Heart left ventricle (tissue), 16 donors: ENCODE data around the gene CFAP57. TPM values are rescaled to one million over a fixed set of nuclear protein-coding genes. Genes with fewer than 3 reads are reported as not detected.
A peak's percentile ranks its signal among the peaks of the same experiment; 100 is the strongest.

Experiments
- ATAC-seq, 4 donors: fragments of 200-7000 bp; cut with Tn5 transposase; one replicate each; pipeline ENCODE4 v1.9.1; 2020 to 2022; ENCODE audit warnings: moderate library complexity in 4 of 4, mild to moderate bottlenecking in 3 of 4, moderate number of reproducible peaks in 1 of 4
- DNase-seq, 5 donors: peaks; one replicate each; pipeline ENCODE4 v3.0.0-alpha.2; 2020
- H3K27ac ChIP-seq, 12 donors: fragments of 200-600 bp; sonication (generic) in 4 of 12; one replicate each; pipeline versions ENCODE4 v1.5.0 to v1.8.0; 2016 to 2022; ENCODE audit warnings: mild to moderate bottlenecking in 2 of 12
- H3K27me3 ChIP-seq, 9 donors: fragments of 200-600 bp; sonication (generic) in 2 of 9; one replicate each; pipeline versions ENCODE4 v1.5.1 to v1.8.0; 2016 to 2022; ENCODE audit warnings: mild to moderate bottlenecking in 3 of 9
- H3K36me3 ChIP-seq, 9 donors: fragments of 200-600 bp; sonication (generic) in 2 of 9; one replicate each; pipeline versions ENCODE4 v1.5.0 to v1.8.0; 2018 to 2022; ENCODE audit warnings: mild to moderate bottlenecking in 2 of 9
- H3K4me1 ChIP-seq, 12 donors: fragments of 200-600 bp; sonication (generic) in 4 of 12; one replicate each; pipeline versions ENCODE4 v1.5.0 to v1.8.0; 2016 to 2022; ENCODE audit warnings: mild to moderate bottlenecking in 3 of 12
- H3K4me3 ChIP-seq, 12 donors: fragments of 200-600 bp; sonication (generic) in 4 of 12; one replicate each; pipeline versions ENCODE4 v1.5.0 to v1.8.0; 2017 to 2022; ENCODE audit warnings: mild to moderate bottlenecking in 9 of 12, moderate library complexity in 4 of 12
- H3K9me3 ChIP-seq, 12 donors: fragments of 200-600 bp; sonication (generic) in 4 of 12; one replicate each; pipeline versions ENCODE4 v1.5.0 to v1.8.0; 2016 to 2022; ENCODE audit warnings: mild to moderate bottlenecking in 1 of 12
- POLR2A ChIP-seq, 2 donors: fragments of 450-650 bp; IDR thresholded peaks; one replicate each; pipeline ENCODE4 v1.6.1; 2017; ENCODE audit warnings: antibody characterized with exemption in 2 of 2, mild to moderate bottlenecking in 2 of 2, moderate library complexity in 2 of 2
- WGBS, 4 donors: extraction: QIAGEN DNeasy Blood & Tissue Kit in 2 of 4; methylation state at CpG; one replicate each; pipeline versions ENCODE4 v1.1.5 to v1.1.7; 2013 to 2018; 5-methylcytosine and 5-hydroxymethylcytosine counted together
- intact Hi-C, 10 donors: fragments of 100-400 bp; cut with DNase I; formaldehyde crosslinking; loops; one replicate each; pipeline versions ENCODE4 v1.11.1 to v1.14.2; 2022
- polyA plus RNA-seq, 2 donors: library from polyadenylated mRNA; stranded (reverse); fragments of 200-250 nt; gene quantifications; one replicate each; pipeline ENCODE4 v1.2.3, GENCODE V29; 2013
- total RNA-seq, 9 donors: library from RNA; depleted of rRNA in 2 of 9; stranded (reverse); fragments of >200 nt in 2 of 9; fragmentation: NEBNext Ultra II Directional in 3 of 9; extraction: Animal tissue kit (Norgen Biotek cat#: 25700) in 3 of 9; gene quantifications; one replicate each; pipeline versions ENCODE4 v1.1.0 to v1.2.4, GENCODE V29; 2016 to 2023
- TF ChIP-seq, protein P1 (sequence below), 12 donors: fragments of 200-600 bp; sonication (generic) in 4 of 12; IDR thresholded peaks; one replicate each; pipeline versions ENCODE4 v1.5.0 to v1.8.0; 2018 to 2022; ENCODE audit warnings: antibody characterized with exemption in 12 of 12, mild to moderate bottlenecking in 5 of 12
- donor health status: ischemic (EF 13 %, LVEDD 7.1; RV severe dilation, severe dysfunction).
- donor health status: healthy with polysubstance abuse.
- donor health status: DM: no; HTN: yes; CAD: no.
- donor health status: DM: no; HTN: no; CAD: no.
- donor health status: ischemic (EF 25% LVEDD 6.9; RV normal size, moderate dysfunction).
- donor health status: ischemic (EF 25% LVEDD 5.7; RV mildly dilated, moderate dysfunction).
- donor health status: healthy.
- donor health status: DM: yes; HTN: yes; CAD: no.
- donor health status: ischemic (EF 35%, LVEDD 5.7; RV mildly dilated, moderate dysfunction).
- donor health status: nonischemic (EF 11% LVEDD 7.7; RV severe dilation, severe dysfunction).
- donor health status: DM: yes; HTN: yes; CAD: no.
- donor health status: PGD.
- donor health status: ischemic (EF 29% LVEDD 5.4; RV normal size, mild dysfunction).
- donor health status: nonischemic (EF 23%, LVEDD 6.1; RV moderate dilation, normal function).

CFAP57 gene
- total and polyA plus RNA-seq, 11 donors, result 0.07 to 0.34 (median 0.13) TPM; not detected in 5

GRCh38 chr1:43270421-43271095, 98.4 kb downstream of the CFAP57 start:
- no peak for TF ChIP-seq POLR2A (IDR thresholded peaks at IDR 0.05)
- TF ChIP-seq, protein P1, sequence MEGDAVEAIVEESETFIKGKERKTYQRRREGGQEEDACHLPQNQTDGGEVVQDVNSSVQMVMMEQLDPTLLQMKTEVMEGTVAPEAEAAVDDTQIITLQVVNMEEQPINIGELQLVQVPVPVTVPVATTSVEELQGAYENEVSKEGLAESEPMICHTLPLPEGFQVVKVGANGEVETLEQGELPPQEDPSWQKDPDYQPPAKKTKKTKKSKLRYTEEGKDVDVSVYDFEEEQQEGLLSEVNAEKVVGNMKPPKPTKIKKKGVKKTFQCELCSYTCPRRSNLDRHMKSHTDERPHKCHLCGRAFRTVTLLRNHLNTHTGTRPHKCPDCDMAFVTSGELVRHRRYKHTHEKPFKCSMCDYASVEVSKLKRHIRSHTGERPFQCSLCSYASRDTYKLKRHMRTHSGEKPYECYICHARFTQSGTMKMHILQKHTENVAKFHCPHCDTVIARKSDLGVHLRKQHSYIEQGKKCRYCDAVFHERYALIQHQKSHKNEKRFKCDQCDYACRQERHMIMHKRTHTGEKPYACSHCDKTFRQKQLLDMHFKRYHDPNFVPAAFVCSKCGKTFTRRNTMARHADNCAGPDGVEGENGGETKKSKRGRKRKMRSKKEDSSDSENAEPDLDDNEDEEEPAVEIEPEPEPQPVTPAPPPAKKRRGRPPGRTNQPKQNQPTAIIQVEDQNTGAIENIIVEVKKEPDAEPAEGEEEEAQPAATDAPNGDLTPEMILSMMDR (IDR thresholded peaks at IDR 0.05), result no peak
- no peaks in the 10 kb centered on the region for H3K36me3 ChIP-seq
- peak overlapping the region in 4 of 12 donors; percentile 8 to 31 (median 23) for H3K4me3 ChIP-seq
- no peaks in the 10 kb centered on the region for H3K27me3 ChIP-seq
- DNase-seq (peak in 1 of 5 donors; percentile 16), ATAC-seq (peak in 2 of 4 donors; percentile 43 to 45)
- 13 to 28% (median 24%) methylated on average over 22 to 29 of the region's 29 CpGs for WGBS, 4 donors
- H3K4me1 ChIP-seq, result peaks cover 0 to 19% (median 6%) of the 10 kb centered on the region in 12 donors
- intact Hi-C loops, result no loop called here
- no peak overlapping the region for H3K27ac ChIP-seq
- H3K9me3 ChIP-seq, result no peaks in the 10 kb centered on the region

- Histone ChIP-seq H3K27ac (no peak overlapping the region), H3K4me1 (peaks cover 0 to 19% (median 6%) of the 10 kb centered on the region in 12 donors), H3K9me3 (no peaks in the 10 kb centered on the region), H3K36me3 (no peaks in the 10 kb centered on the region), H3K27me3 (no peaks in the 10 kb centered on the region), H3K4me3 (no peak overlapping the region)
- DNase-seq (peak in 1 of 5 donors; percentile 11), ATAC-seq (no peak)
- 76 to 82% (median 78%) methylated on average over 12 of the region's 12 CpGs for WGBS, 4 donors
- TF ChIP-seq, protein P1 (IDR thresholded peaks at IDR 0.05), result no peak
- TF ChIP-seq POLR2A (IDR thresholded peaks at IDR 0.05), result no peak
- intact Hi-C loops, result no loop called here
These were observed 99.3 kb downstream of the CFAP57 start for GRCh38 chr1:43271186-43272118.

- intact Hi-C loops, result no loop called here
- ATAC-seq (no peak), DNase-seq (peak in 1 of 5 donors; percentile 8)
- TF ChIP-seq, protein P1 (IDR thresholded peaks at IDR 0.05), result no peak
- no peak for TF ChIP-seq POLR2A (IDR thresholded peaks at IDR 0.05)
- Histone ChIP-seq H3K9me3 (no peaks in the 10 kb centered on the region), H3K4me3 (no peak overlapping the region), H3K4me1 (peaks cover 0 to 19% (median 6%) of the 10 kb centered on the region in 12 donors), H3K36me3 (no peaks in the 10 kb centered on the region), H3K27me3 (no peaks in the 10 kb centered on the region), H3K27ac (no peak overlapping the region)
- 44 to 50% (median 47%) methylated on average over 9 of the region's 9 CpGs for WGBS, 4 donors
These were observed 100.0 kb downstream of the CFAP57 start for GRCh38 chr1:43272161-43272560.
